OCI-M2 (cell line): ENCODE measurements around the gene KDM8.
"Not testable (repeated sequence)": the region's sequence is repeated elsewhere in the genome, so short reads cannot be mapped to it uniquely, and the experiment has no call there.

Source experiments
- DNase-seq: peaks from one replicate; lab custom pipeline; 2025; ENCODE audit not compliant: unreplicated experiment; lab: John Stamatoyannopoulos, UW

Gene KDM8

GRCh38 chr16:27241658-27242057, 38.3 kb downstream of the KDM8 start:
- DNase-seq = no peak

- no peak for DNase-seq
Observed at GRCh38 chr16:27242398-27242797, 39.1 kb downstream of the KDM8 start.

GRCh38 chr16:27242868-27243590, 39.7 kb downstream of the KDM8 start:
- DNase-seq = no peak

GRCh38 chr16:27243725-27244362, 40.5 kb downstream of the KDM8 start:
- DNase-seq = no peak

- DNase-seq = no peak
Observed at GRCh38 chr16:27244363-27244755, 41.0 kb downstream of the KDM8 start.

- no peak for DNase-seq
Observed at GRCh38 chr16:27245276-27246172, 42.2 kb downstream of the KDM8 start.

- no peak for DNase-seq
Observed at GRCh38 chr16:27246439-27246838, 43.1 kb downstream of the KDM8 start.

GRCh38 chr16:27247076-27247475, 43.8 kb downstream of the KDM8 start:
- not testable (repeated sequence) for DNase-seq

- no peak for DNase-seq
Observed at GRCh38 chr16:27248036-27248435, 44.7 kb downstream of the KDM8 start.

GRCh38 chr16:27248886-27249285, 45.6 kb downstream of the KDM8 start:
- not testable (repeated sequence) for DNase-seq

- DNase-seq = no peak
Observed at GRCh38 chr16:27251541-27252205, 48.3 kb downstream of the KDM8 start.

GRCh38 chr16:27252206-27252585, 48.9 kb downstream of the KDM8 start:
- DNase-seq = no peak

GRCh38 chr16:27253526-27253930, 50.2 kb downstream of the KDM8 start:
- DNase-seq = no peak

GRCh38 chr16:27254262-27254811, 51.0 kb downstream of the KDM8 start:
- DNase-seq = no peak

- DNase-seq = no peak
Observed at GRCh38 chr16:27256861-27257260, 53.5 kb downstream of the KDM8 start.

GRCh38 chr16:27257271-27257670, 53.9 kb downstream of the KDM8 start:
- no peak for DNase-seq

GRCh38 chr16:27258241-27258734, 55.0 kb downstream of the KDM8 start:
- DNase-seq = no peak

- DNase-seq = no peak
Observed at GRCh38 chr16:27259710-27260109, 56.4 kb downstream of the KDM8 start.

- DNase-seq = not testable (repeated sequence)
Observed at GRCh38 chr16:27262904-27263423, 59.6 kb downstream of the KDM8 start.

- DNase-seq = no peak
Observed at GRCh38 chr16:27264151-27264550, 60.8 kb downstream of the KDM8 start.
